Posterior vena cava (tissue), 2 donors: ENCODE results near the gene CPPED1. TPM values are rescaled to one million over a fixed set of nuclear protein-coding genes. Genes with fewer than 3 reads are reported as not detected.
A peak's percentile ranks its signal among the peaks of the same experiment; 100 is the strongest.
"Not testable (repeated sequence)": the region's sequence is repeated elsewhere in the genome, so short reads cannot be mapped to it uniquely, and the experiment has no call there.

Experiments used
- DNase-seq: peaks from one replicate; pipeline ENCODE4 v3.0.0-alpha.2; 2020; ENCODE audit warnings: low spot score
- intact Hi-C, 2 donors: fragments of 100-400 bp; cut with DNase I; formaldehyde crosslinking; loops; one replicate each; pipeline versions ENCODE4 v1.14.1 to v1.14.2; 2022 to 2023
- long read RNA-seq, 2 donors: library from polyadenylated mRNA; unstranded; transcript quantifications; one replicate each; pipeline ENCODE4 v2.0.0, GENCODE V29; 2020 to 2021
- total RNA-seq, 2 donors: library from RNA; stranded (reverse); fragmentation: NEBNext Ultra II Directional; extraction: Animal tissue kit (Norgen Biotek cat#: 25700); gene quantifications; one replicate each; pipeline ENCODE4 v1.2.1, GENCODE V29; 2021
- donor health status: DM: yes; HTN: yes; CAD: no.
- donor health status: DM: yes; HTN: yes; CAD: no.

The CPPED1 gene, protein sequence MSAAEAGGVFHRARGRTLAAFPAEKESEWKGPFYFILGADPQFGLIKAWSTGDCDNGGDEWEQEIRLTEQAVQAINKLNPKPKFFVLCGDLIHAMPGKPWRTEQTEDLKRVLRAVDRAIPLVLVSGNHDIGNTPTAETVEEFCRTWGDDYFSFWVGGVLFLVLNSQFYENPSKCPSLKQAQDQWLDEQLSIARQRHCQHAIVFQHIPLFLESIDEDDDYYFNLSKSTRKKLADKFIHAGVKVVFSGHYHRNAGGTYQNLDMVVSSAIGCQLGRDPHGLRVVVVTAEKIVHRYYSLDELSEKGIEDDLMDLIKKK
- 10 to 100 TPM; 14.9 to 25.6 TPM for total RNA-seq
- long read RNA-seq, donor 1, full-length matches to known transcripts: 16 of 17 reads
- long read RNA-seq, donor 1, partial matches to known transcripts: 0 of 17 reads
- long read RNA-seq, donor 1, other reads (novel, unspliced or antisense): 1 of 17 reads
- long read RNA-seq, donor 2, full-length matches to known transcripts: 34 of 39 reads
- long read RNA-seq, donor 2, partial matches to known transcripts: 1 of 39 reads
- long read RNA-seq, donor 2, other reads (novel, unspliced or antisense): 4 of 39 reads

DNA sequence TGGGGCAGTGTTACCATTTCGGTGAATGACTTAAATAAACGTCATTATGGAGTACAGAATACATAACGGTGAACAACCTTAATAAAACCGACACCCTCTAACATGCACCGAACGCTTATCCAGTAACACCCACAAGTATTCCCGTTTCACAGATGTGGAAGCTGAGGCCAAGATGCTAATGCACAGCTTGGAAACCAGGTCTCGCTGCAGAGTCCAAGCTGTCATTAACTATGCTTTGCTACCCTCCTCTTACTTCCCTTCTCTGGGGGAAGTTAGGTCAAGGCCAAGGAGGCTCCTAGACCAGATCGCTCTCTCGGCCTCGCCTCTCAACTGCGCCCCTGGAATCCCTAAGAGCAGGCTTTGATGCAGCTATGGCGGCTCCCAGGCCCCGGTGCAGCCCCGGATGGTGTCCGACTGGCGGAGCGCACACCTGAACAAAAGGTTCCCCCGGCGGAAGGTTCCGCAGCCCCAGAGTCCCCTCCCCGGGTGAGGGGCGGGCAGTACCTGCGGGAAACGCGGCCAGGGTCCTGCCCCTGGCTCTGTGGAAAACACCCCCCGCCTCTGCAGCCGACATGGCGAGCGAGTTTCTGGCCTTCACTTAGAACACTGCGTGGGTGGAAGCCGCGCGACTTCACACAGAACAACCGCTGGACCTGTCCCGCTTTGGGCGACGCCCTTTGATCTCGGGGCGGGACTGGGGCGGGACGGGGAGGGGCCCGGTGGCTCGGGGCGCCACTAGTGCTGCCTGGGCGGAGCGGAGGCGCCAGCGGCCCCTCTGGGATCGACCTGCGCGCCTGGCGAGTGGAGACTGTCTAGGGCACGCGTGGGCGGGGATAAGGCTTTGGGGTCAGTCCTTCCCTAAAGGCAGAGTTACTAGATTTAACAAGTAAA, at the start of gene CPPED1:
TSS of gene CPPED1 (minus strand) at position 685 of the 891 bp plus-strand sequence. CDS start at position 574, 111 bp downstream.
- intact Hi-C loops: no loop called here
- DNase-seq: peak; percentile 98

DNA sequence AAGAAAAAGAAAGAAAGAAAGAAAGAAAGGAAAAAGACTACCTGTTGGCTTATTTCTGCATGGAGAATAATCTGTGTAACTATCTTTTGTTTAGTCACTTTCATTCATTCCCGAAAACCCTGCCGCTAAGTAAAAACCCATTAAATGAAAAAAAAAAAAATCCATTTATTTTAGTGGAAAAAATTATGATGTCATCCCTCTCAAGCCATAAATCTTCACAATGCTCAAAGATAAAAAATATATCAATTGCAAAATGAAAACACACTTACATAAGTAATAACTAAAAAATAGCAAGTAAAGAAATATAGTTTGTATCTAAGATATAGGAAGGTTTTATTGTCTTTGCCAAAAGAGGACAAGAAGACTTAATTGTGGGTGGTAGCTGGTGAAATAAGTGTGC, 46.5 kb upstream of the CPPED1 start:
- DNase-seq: no peak
- intact Hi-C loops: no loop called here

DNA sequence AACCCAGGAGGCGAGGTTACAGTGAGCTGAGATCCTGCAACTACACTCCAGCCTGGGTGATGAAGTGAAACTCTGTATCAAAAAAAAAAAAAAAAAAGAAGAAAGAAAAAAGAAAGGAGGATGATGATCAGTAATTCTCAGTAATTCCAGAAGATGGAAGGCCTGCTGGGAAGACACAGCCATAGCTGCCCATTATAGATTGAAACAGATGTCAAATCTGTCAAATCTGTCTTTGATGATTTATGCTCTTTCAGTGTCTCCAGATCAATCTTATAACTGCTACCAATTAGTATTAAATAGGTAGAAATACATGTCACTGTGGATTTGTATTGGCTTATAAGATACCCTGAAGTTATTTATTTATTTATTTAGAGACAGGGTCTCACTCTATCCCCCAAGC, 42.9 kb upstream of the CPPED1 start:
- intact Hi-C loops: no loop called here
- DNase-seq: no peak

DNA sequence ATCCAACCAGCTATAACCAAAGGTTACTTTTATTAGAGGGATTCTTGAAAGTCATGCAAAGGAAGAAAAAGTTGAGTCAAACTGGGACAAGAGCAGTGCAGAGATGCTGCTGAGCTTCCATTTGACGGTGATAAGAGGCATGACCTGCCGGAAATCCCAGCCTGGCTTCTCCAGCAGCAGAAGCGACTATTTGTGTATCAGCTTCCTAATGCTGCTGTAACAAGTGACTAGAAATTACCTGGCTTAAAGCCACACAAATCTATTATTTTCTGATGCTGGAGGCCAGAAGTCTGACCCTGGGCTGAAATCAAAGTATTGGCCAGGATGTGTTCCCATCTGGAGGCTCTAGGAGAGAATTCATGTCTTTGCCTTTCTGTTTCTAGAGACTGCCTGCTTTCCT, 41.6 kb upstream of the CPPED1 start:
- intact Hi-C loops: no loop called here
- DNase-seq: no peak

DNA sequence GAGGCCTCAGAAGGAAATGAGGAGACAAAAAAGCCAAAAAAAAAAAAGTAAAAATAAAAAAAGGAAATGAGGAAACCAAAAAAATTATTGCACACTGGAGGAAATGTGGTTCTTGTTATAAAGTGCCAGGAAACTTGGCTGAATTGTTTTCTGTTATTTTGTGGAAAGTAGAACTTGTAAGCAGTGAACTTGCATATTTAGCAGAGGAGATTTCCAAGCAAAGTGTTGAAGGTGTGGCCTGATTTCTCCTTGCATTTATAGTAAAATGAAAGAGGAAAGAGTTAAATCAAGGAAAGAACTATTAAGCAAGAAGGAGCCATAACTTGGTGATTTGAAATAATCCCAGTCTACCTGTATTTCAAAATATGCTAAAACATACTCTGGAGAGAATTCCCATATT, 34.1 kb upstream of the CPPED1 start:
- DNase-seq: no peak

DNA sequence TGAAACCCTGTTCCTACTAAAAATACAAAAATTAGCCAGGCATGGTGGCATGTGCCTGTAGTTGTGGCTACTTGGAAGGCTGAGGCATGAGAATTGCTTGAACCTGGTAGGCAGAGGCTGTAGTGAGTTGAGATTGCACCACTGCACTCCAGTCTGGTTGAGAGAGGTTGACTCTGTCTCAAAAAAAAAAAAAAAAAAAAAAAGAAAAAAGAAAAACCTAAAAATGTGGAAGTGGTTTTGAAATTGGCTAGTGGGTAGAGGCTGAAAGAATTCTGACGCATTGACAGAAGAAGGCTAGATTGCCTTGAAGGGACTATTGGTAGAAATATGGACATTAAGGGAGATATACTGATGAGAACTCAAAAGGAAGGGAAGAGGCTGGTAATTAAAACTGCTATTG, 33.6 kb upstream of the CPPED1 start:
- intact Hi-C loops: no loop called here
- DNase-seq: no peak

More for the DNA sequence above, 34.1 kb upstream of the CPPED1 start:
- intact Hi-C loops: no loop called here

DNA sequence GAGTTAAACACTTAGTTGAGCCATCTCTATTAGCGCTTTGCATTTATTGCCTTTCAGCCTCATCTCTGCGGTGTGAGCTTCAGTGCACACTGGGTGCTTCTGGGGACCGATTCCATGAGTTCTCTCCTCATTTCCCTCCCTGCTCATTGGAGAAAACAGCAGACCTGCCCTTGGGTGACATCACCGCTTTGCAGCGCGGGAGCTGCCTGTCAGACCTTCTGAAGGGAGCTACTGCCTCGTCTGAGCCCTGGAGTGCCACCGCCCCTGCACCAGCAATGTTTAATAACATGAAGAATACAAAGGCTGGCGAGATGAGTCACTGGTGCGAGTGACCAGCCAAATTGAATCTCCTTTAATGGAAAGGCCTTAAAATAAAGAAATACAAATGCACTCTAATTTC, 30.2 kb upstream of the CPPED1 start:
- no peak for DNase-seq
- intact Hi-C loops: no loop called here

DNA sequence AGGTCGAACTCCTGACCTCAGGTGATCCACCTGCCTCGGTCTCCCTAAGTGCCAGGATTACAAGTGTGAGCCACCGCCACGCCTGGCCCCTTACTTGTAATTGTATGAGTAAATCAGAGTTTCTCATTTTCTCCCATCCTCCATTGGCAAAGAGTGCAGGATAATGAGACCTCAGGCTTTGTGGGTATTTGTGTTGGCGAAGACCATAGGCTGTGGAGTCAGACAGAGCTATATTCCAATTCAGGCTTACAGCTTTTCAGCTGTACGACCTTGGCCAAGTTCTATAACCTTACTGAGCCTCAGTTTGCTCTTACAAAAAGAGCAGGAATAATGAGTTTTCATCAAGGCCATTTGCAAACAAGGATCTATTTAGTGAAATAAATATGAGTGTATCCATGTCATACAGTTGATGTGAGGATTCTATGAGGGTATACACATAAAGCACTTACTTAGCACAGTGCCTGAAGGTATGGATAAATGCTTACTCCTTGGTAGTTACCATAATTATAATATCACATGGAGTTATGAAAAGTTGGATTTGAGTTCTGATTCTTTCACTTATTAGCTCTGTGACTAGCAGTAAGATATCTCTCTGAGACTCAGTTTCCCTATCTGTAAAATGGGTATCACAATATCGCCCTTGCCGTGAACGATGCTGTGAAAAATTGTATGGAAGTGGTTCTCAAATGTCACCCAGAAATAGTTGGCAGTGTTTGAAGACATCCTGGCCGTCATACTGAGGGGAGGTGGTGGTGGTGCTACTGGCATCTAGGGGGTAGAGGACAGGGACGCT, 25.6 kb upstream of the CPPED1 start:
- intact Hi-C loops: no loop called here
- no peak for DNase-seq

DNA sequence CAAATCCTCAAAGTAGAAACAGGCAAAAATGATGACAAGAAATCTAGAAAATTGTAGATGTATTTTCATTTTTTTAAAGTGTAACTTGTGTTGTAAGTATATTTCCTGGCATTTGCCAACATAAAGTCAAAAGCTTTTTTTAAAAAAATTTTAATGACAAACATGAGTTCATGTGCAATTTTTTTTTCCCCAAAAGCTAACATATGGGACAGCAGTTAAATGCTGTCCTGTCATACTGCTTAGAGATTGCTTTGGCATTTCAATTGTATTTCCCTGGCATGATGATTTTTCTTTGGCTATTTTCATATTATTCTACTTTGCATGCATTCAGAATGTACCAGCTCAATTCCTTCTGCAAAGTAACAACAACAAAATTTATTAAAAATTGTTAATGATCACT, 24.5 kb upstream of the CPPED1 start:
- DNase-seq: no peak
- intact Hi-C loops: no loop called here

DNA sequence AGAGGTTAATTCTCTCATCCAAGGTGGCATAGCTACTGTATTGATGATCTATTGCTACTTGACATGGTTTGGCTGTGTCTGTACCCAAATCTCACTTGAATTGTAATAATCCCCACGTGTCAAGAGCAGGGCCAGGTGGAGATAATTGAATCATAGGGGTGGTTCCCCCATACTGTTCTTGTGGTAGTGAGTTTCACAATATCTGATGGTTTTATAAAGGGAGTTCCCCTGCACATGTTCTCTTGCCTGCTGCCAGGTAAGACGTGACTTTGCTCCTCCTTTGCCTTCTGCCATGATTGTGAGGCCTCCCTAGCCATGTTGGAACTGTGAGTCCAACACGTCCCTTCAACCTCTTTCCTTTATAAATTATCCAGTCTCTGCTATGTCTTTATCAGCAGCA, 22.9 kb upstream of the CPPED1 start:
- no peak for DNase-seq
- intact Hi-C loops: no loop called here

DNA sequence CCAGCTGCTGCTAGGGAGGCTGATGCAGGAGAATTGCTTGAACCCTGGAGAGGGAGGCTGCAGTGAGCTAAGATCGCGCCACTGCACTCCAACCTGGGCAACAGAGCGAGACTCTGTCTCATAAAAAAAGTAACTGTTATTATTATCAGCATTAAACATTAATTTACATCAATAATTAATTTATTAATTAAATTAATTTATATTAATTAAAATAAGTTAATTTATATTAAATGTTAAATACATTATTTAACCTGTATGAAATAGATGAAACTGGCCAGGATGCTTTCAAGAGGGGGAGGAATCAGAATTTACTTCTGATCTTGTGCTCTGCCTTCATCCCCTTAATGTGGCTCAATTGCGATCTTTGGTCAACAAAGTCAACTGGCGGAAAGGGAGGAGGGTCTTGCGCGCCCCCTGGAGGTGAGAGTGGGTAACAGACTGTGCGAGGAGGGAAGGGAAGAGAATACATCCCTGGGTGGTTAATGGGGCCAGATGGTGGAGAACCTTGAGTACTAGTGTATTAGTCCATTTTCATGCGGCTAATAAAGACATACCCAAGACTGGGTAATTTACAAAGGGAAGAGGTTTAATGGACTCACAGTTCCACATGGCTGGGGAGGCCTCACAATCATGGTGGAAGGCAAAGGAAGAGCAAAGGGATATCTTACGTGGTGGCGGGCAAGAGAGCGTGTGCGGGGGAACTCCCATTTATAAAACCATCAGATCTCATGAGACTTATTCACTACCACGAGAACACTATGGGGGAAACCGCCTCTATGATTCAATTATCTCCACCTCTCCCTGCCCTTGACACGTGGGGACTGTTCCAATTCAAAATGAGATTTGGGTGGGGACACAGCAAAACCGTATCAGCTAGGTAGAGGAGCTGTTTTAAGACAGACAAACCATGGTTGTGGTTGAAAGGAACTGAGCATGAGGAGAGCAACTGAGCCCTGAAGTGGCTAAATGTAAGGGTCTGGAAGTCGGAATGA, 15.7 kb upstream of the CPPED1 start:
- peak; percentile 92 for DNase-seq

DNA sequence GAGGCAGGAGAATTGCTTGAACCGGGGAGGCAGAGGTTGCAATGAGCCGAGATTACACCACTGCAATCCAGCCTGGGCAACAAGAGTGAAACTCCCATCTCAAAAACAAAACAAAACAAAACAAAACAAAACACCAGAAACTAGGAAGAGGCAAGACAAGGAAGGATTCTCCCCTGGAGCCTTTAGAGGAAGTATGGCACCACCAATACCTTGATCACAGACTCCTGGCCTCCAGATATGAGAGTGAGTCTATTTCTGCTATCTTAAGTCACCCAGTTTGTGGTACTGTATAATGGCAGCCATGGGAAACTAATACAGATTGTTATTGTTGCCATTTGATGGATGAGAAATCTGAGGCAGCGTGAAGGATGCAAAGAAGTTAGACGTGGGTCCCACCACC, 14.6 kb upstream of the CPPED1 start:
- no peak for DNase-seq
- intact Hi-C loops: loop anchor here in 1 of 2 donors (10.0 kb wide), 1 partner anchor 724 kb away; no protein-coding TSS in a partner anchor

More for the DNA sequence above, 15.7 kb upstream of the CPPED1 start:
- intact Hi-C loops: loop anchor here in 1 of 2 donors (10.0 kb wide), 1 partner anchor 725 kb away; no protein-coding TSS in a partner anchor

DNA sequence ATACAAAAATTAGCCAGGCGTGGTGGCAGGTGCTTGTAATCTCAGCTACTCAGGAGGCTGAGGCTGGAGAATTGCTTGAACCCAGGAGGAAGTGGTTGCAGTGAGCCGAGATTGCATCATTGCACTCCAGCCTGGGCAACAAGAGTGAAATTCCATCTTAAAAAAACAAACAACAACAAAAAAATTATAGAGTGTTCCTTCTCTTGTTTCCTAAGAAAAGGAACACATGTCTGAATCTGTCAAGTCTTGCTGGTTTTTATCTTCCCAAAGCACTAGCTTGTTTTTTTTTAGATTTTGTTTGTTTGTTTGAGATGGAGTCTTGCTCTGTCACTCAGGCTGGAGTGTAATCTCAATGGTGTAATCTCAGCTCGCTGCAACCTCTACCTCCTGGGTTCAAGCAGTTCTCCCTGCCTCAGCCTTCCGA, 13.1 kb upstream of the CPPED1 start:
- not testable (repeated sequence) for DNase-seq
- intact Hi-C loops: loop anchor here in 1 of 2 donors (10.0 kb wide), 1 partner anchor 722 kb away; no protein-coding TSS in a partner anchor

DNA sequence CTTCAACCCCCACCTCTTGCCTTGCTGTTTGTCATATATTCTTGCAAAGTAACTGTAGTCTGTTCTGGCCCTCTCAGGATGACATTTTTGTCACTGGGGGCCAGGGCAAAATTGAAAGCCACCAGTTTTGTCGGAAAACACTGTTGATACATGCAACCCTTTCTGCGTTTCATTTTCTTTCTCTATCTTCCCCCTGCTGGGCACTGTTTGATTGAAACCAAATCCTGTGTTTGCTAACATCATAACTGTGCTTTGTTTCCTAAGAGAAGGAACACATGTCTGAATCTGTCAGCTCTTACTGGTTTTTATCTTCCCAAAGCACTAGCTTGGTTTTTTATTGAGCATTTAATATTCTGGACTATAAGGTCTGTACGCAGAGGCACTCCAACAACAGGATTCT, 11.7 kb upstream of the CPPED1 start:
- intact Hi-C loops: loop anchor here in 1 of 2 donors (10.0 kb wide), 1 partner anchor 721 kb away; no protein-coding TSS in a partner anchor
- no peak for DNase-seq

DNA sequence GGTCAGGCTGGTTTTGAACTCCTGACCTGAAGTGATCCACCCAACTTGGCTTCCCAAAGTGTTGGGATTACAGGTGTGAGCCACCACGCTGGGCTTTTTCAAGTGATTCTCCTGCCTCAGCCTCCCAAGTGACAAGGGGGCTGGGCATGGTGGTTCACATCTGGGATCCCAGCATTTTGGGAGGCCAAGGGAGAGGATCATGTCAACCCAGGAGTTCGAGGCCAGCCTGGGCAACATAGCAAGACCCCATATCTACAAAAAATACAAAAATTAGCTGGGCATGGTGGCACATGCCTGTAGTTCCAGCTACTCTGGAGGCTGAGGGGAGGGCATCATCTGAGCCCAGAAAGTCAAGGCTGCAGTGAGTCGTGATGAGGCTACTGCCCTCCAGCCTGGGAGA, 10.0 kb upstream of the CPPED1 start:
- intact Hi-C loops: loop anchor here in 1 of 2 donors (10.0 kb wide), 1 partner anchor 719 kb away; no protein-coding TSS in a partner anchor
- DNase-seq: not testable (repeated sequence)

DNA sequence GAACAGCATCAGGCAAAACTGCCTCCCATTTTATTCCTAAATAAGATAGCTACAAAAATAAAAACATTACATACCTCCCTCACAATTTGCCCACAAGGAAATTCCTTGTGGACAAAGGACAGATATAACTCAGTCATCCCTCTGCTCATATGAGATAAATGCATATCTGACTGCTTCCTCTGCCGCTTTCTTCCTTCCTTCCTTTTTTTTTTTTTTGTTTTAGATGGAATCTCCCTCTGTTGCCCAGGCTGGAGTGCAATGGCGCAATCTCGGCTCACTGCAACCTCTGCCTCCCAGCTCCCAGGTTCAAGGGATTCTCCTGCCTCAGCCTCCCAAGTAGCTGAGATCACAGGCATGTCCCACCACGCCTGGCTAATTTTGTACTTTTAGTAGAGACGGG, 9.6 kb upstream of the CPPED1 start:
- not testable (repeated sequence) for DNase-seq
- intact Hi-C loops: loop anchor here in 1 of 2 donors (10.0 kb wide), 1 partner anchor 719 kb away; no protein-coding TSS in a partner anchor
